GM23338 (cell line): Measurements from ENCODE around the gene HIPK1. TPM values are rescaled to one million over a fixed set of nuclear protein-coding genes. Genes with fewer than 3 reads are reported as not detected.
A peak's percentile ranks its signal among the peaks of the same experiment; 100 is the strongest.

Experiments used
- ATAC-seq: fragments of 200-7000 bp; cut with Tn5 transposase; 3 replicates; pipeline ENCODE4 v1.9.1; 2020
- DNase-seq: peaks from one replicate; pipeline ENCODE4 v3.0.0-alpha.2; 2015; ENCODE audit warnings: low spot score
- H2AFZ ChIP-seq: fragments of 200-600 bp; sonication (generic); 2 replicates; pipeline ENCODE4 v1.8.0; 2016; ENCODE audit warnings: antibody characterized with exemption, mild to moderate bottlenecking, moderate library complexity
- H3F3A ChIP-seq: fragments of 200-600 bp; sonication (generic); replicated peaks from 2 replicates; pipeline ENCODE4 v1.8.0; 2017; ENCODE audit warnings: antibody characterized with exemption, mixed run types, low read depth
- H3K27ac ChIP-seq: fragments of 200-600 bp; sonication (generic); 2 replicates; pipeline ENCODE4 v1.6.1; 2016; ENCODE audit warnings: low read depth
- H3K27me3 ChIP-seq: fragments of 200-600 bp; sonication (generic); 2 replicates; pipeline ENCODE4 v1.8.0; 2016; ENCODE audit warnings: mild to moderate bottlenecking, mixed run types, moderate library complexity; ENCODE audit not compliant: insufficient read depth
- H3K36me3 ChIP-seq: fragments of 200-600 bp; sonication (generic); 2 replicates; pipeline ENCODE4 v1.8.0; 2016; ENCODE audit warnings: mild to moderate bottlenecking; ENCODE audit not compliant: insufficient read depth
- H3K4me1 ChIP-seq: fragments of 200-600 bp; sonication (generic); 2 replicates; pipeline ENCODE4 v1.8.0; 2016; ENCODE audit warnings: mild to moderate bottlenecking, moderate library complexity; ENCODE audit not compliant: insufficient read depth
- H3K4me2 ChIP-seq: fragments of 200-600 bp; sonication (generic); 2 replicates; pipeline ENCODE4 v1.7.1; 2017; ENCODE audit warnings: mixed run types
- H3K4me3 ChIP-seq: fragments of 200-600 bp; sonication (generic); 2 replicates; pipeline ENCODE4 v1.6.1; 2016; ENCODE audit warnings: mixed run types
- H3K79me2 ChIP-seq: fragments of 200-600 bp; sonication (generic); replicated peaks from 2 replicates; pipeline ENCODE4 v1.8.0; 2017; ENCODE audit warnings: mild to moderate bottlenecking; ENCODE audit not compliant: insufficient read depth
- H3K9me2 ChIP-seq: fragments of 200-600 bp; sonication (generic); 2 replicates; pipeline ENCODE4 v1.8.0; 2017; ENCODE audit not compliant: insufficient read depth
- H4K20me1 ChIP-seq: fragments of 200-600 bp; sonication (generic); replicated peaks from 2 replicates; pipeline ENCODE4 v1.8.0; 2017; ENCODE audit warnings: mild to moderate bottlenecking; ENCODE audit not compliant: insufficient read depth
- H3K27ac Mint-ChIP-seq: 2 replicates; pipeline ENCODE4 v1.8.0; 2020; ENCODE audit warnings: inconsistent platforms, mild to moderate bottlenecking, moderate library complexity, mixed read lengths
- H3K27me3 Mint-ChIP-seq: 3 replicates; pipeline ENCODE4 v1.8.0; 2022; ENCODE audit warnings: low read depth, mild to moderate bottlenecking, moderate library complexity, mixed read lengths, inconsistent platforms; ENCODE audit not compliant: insufficient read depth, poor library complexity
- H3K36me3 Mint-ChIP-seq: 3 replicates; pipeline ENCODE4 v1.8.0; 2021; ENCODE audit warnings: low read depth, mild to moderate bottlenecking, inconsistent platforms, moderate library complexity, mixed read lengths
- H3K4me1 Mint-ChIP-seq: 3 replicates; pipeline ENCODE4 v1.8.0; 2020; ENCODE audit warnings: mild to moderate bottlenecking, inconsistent platforms, mixed read lengths
- H3K4me3 Mint-ChIP-seq: 3 replicates; pipeline ENCODE4 v1.8.0; 2021; ENCODE audit warnings: moderate library complexity, mild to moderate bottlenecking, inconsistent platforms, mixed read lengths
- H3K9me3 Mint-ChIP-seq: 3 replicates; pipeline ENCODE4 v1.8.0; 2020; ENCODE audit warnings: moderate library complexity, mild to moderate bottlenecking, inconsistent platforms, mixed read lengths
- CREB1 ChIP-seq: fragments of 250-450 bp; sonication (Bioruptor Pico); IDR thresholded peaks from 2 replicates; pipeline ENCODE4 v1.5.0; 2020; ENCODE audit warnings: low read depth, mild to moderate bottlenecking, moderate library complexity
- CTCF ChIP-seq, 2 experiments: fragments of 200-600 bp in 1 of 2; sonication (generic) in 1 of 2; conservative IDR thresholded peaks; 2 replicates each; pipeline versions ENCODE4 v1.5.1 to v1.6.1; 2016 to 2017; ENCODE audit warnings: antibody characterized with exemption in 2 of 2, low read depth in 2 of 2, mild to moderate bottlenecking in 2 of 2, moderate library complexity in 1 of 2
- EZH2 ChIP-seq: fragments of 200-600 bp; sonication (generic); IDR thresholded peaks from one replicate; pipeline ENCODE4 v1.8.0; 2017; ENCODE audit warnings: antibody characterized with exemption, mild to moderate bottlenecking, low read depth; ENCODE audit not compliant: unreplicated experiment
- EZH2phosphoT487 ChIP-seq: fragments of 200-600 bp; sonication (generic); IDR thresholded peaks from one replicate; pipeline ENCODE4 v1.8.1; 2018; ENCODE audit warnings: antibody characterized with exemption; ENCODE audit not compliant: unreplicated experiment
- JUNB ChIP-seq: IDR thresholded peaks from one replicate; pipeline ENCODE4 v1.6.1; 2016; ENCODE audit warnings: antibody characterized with exemption; ENCODE audit not compliant: unreplicated experiment
- NANOG ChIP-seq: IDR thresholded peaks from 2 replicates; pipeline ENCODE4 v1.6.1; 2016; ENCODE audit warnings: antibody characterized with exemption, borderline replicate concordance
- POLR2AphosphoS5 ChIP-seq: IDR thresholded peaks from 2 replicates; pipeline ENCODE4 v1.6.1; 2016; ENCODE audit warnings: antibody characterized with exemption, low read depth
- REST ChIP-seq: IDR thresholded peaks from one replicate; pipeline ENCODE4 v1.6.1; 2018; ENCODE audit warnings: antibody characterized with exemption; ENCODE audit not compliant: unreplicated experiment
- STAT1 ChIP-seq: IDR thresholded peaks from one replicate; pipeline ENCODE4 v1.6.1; 2016; ENCODE audit warnings: antibody characterized with exemption; ENCODE audit not compliant: unreplicated experiment
- ZNF114 ChIP-seq: fragments of 250-450 bp; sonication (Bioruptor Pico); IDR thresholded peaks from 2 replicates; pipeline ENCODE4 v1.5.0; 2020; ENCODE audit warnings: mild to moderate bottlenecking, moderate library complexity
- ZNF331 ChIP-seq: fragments of 250-450 bp; sonication (Bioruptor Pico); IDR thresholded peaks from 2 replicates; pipeline ENCODE4 v1.5.0; 2020; ENCODE audit warnings: low read depth, mild to moderate bottlenecking, moderate library complexity
- ZNF462 ChIP-seq: fragments of 250-450 bp; sonication (Bioruptor Pico); IDR thresholded peaks from 2 replicates; pipeline ENCODE4 v1.5.0; 2020; ENCODE audit warnings: mild to moderate bottlenecking, moderate library complexity
- polyA plus RNA-seq: library from polyadenylated mRNA; unstranded; fragments of >200 nt; fragmentation: Nextera tagmentation; extraction: Ambion mirVana; gene quantifications from 2 replicates; pipeline ENCODE4 v1.2.1, GENCODE V29; 2016
- total RNA-seq: library from RNA; depleted of rRNA; stranded (reverse); fragments of >200 nt; shearing (Covaris generic); gene quantifications from 2 replicates; pipeline ENCODE4 v1.2.3, GENCODE V29; 2014

HIPK1 gene
- total and polyA plus RNA-seq, 2 experiments from 2014 or later, result 14.3 to 47.5 TPM

- H4K20me1 ChIP-seq, result no peaks in the 10 kb centered on the region
- H3K4me3 ChIP-seq, result peak overlapping the region; percentile 23
- peaks cover 83% of the 10 kb centered on the region for H3K4me1 Mint-ChIP-seq
- H3K36me3 ChIP-seq, result no peaks in the 10 kb centered on the region; the same call in 1 of the 2 replicates
- peaks cover 60% of the 10 kb centered on the region for H3K4me1 ChIP-seq
- H3K4me3 Mint-ChIP-seq, result peak overlapping the region; percentile 61; the same call in 2 of the 3 replicates
- no peaks in the 10 kb centered on the region for H3K27me3 ChIP-seq
- H3K27me3 Mint-ChIP-seq, result peaks cover 23% of the 10 kb centered on the region
- DNase-seq (no peak), ATAC-seq (no peak)
- H3K27ac ChIP-seq, result no peak overlapping the region
- H3K9me2 ChIP-seq, result no peaks in the 10 kb centered on the region
- peaks cover 5% of the 10 kb centered on the region; the same call in 1 of the 2 replicates for H3F3A ChIP-seq
- peak overlapping the region; percentile 78 for H3K4me2 ChIP-seq
- no peak overlapping the region for H3K27ac Mint-ChIP-seq
- peaks cover 39% of the 10 kb centered on the region for H3K36me3 Mint-ChIP-seq
- no peak overlapping the region for H2AFZ ChIP-seq
- no peak for TF ChIP-seq STAT1
- no peak for TF ChIP-seq REST
- TF ChIP-seq EZH2phosphoT487, result no peak
- TF ChIP-seq JUNB, result no peak
- TF ChIP-seq ZNF114 (CRISPR knock-in tag), result no peak
- no peak for TF ChIP-seq CREB1 (CRISPR knock-in tag)
- no peak for TF ChIP-seq CTCF (conservative IDR thresholded peaks at IDR 0.05; ENCODE audit: low read depth in 2 of 2)
- TF ChIP-seq POLR2AphosphoS5, result no peak
- no peak for TF ChIP-seq ZNF462 (CRISPR knock-in tag)
- no peak for TF ChIP-seq EZH2
- no peak for TF ChIP-seq ZNF331 (CRISPR knock-in tag)
- no peak for TF ChIP-seq NANOG
- H3K79me2 ChIP-seq, result peaks cover 10% of the 10 kb centered on the region; the same call in 1 of the 2 replicates
- peaks cover 17% of the 10 kb centered on the region; the same call in 2 of the 3 replicates for H3K9me3 Mint-ChIP-seq
These were observed 51.0 kb downstream of the HIPK1 start for GRCh38 chr1:113980110-113980509.
